ENCODE measurements around the gene CCDC12. TPM values are rescaled to one million over a fixed set of nuclear protein-coding genes. Genes with fewer than 3 reads are reported as not detected.
"Not testable (repeated sequence)": the region's sequence is repeated elsewhere in the genome, so short reads cannot be mapped to it uniquely, and the experiment has no call there.

CCDC12 gene
- total RNA-seq, 1 donor from 2014 or later = 33.0 TPM

DNA sequence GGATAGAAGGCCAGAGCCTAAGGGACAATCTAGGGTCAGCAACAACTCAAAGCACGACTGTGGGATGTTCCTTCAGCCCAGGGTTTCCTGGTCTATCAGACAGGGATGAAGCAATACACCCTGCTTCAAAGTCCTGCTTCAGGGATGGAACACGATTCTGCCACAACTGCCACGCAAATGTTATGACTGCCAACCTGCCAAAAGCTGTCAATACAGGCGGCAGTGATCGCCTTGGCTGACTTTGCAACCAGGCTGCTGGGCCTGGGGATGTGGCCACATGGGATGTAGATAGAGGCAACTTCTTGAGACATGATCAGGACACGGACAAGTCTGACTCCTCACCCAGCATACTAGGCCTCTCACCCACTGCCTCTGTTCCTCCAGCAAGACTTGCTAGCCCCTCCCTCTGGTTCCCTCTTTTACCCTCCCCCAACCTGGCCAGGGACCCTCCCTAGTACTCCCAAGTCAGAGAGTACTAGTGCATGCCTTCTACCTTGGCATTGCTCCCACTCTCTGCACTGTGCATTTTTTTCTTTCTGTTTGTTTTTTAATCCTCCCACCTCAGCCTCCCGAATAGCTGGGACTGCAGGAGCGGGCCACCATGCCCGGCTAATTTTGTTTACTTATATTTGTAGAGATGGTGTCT, 7.6 kb downstream of the CCDC12 start:
- H3K27me3 ChIP-seq (ENCODE audit: control insufficient read depth, insufficient read depth, low read length) = no peaks in the 10 kb centered on the region
- no peak overlapping the region for H3K4me3 ChIP-seq (ENCODE audit: low read depth, low read length)
- H3K36me3 ChIP-seq (ENCODE audit: control insufficient read depth, insufficient read depth, low read length) = no peaks in the 10 kb centered on the region
- DNase-seq (ENCODE audit: low read depth) = no peak
- TF ChIP-seq, protein P1, sequence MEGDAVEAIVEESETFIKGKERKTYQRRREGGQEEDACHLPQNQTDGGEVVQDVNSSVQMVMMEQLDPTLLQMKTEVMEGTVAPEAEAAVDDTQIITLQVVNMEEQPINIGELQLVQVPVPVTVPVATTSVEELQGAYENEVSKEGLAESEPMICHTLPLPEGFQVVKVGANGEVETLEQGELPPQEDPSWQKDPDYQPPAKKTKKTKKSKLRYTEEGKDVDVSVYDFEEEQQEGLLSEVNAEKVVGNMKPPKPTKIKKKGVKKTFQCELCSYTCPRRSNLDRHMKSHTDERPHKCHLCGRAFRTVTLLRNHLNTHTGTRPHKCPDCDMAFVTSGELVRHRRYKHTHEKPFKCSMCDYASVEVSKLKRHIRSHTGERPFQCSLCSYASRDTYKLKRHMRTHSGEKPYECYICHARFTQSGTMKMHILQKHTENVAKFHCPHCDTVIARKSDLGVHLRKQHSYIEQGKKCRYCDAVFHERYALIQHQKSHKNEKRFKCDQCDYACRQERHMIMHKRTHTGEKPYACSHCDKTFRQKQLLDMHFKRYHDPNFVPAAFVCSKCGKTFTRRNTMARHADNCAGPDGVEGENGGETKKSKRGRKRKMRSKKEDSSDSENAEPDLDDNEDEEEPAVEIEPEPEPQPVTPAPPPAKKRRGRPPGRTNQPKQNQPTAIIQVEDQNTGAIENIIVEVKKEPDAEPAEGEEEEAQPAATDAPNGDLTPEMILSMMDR (IDR thresholded peaks at IDR 0.05; ENCODE audit: insufficient read depth, low read length, poor library complexity, severe bottlenecking) = no peak

DNA sequence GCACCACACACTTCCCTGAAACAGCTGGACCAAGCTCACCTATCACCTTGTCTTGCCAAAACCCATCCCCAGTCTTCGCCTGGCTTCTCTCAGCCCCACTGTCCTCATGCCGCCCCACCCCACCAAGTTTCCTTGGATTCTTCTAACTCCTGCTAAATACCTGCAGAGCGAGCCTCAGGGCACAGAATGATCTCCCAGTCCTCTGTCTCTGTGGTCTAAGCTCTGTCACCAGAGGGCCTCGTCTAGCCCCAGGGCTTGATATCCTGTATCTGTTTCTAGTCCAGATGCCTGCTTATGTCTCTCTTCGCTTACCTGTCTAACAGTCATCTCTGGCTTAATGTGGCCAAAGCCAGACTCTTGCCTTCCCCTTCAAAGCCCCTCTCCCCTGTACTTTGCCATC, 9.7 kb downstream of the CCDC12 start:
- no peaks in the 10 kb centered on the region for H3K27me3 ChIP-seq (ENCODE audit: control insufficient read depth, insufficient read depth, low read length)
- H3K4me3 ChIP-seq (ENCODE audit: low read depth, low read length) = no peak overlapping the region
- DNase-seq (ENCODE audit: low read depth) = no peak
- TF ChIP-seq, protein P1 (IDR thresholded peaks at IDR 0.05; ENCODE audit: insufficient read depth, low read length, poor library complexity, severe bottlenecking) = no peak
- no peaks in the 10 kb centered on the region for H3K36me3 ChIP-seq (ENCODE audit: control insufficient read depth, insufficient read depth, low read length)

DNA sequence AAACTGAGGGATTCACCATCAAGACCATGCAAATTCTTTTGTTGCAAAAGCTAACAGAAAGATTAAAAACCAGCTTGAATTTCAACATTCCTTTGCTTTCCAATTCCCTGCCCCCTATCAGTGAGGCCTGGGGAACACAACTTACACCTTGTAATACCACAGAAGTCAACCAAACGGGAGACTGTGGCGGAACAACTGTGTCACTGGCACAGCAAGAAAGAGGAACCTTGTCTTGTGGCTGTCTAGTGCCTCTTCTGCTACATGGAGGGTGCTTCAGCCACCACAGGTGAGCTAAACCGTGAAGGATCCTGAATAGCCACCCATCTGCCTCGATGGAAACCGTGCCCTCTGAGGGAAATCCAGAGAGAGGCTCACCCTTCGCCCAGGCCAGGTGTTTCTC, 11.4 kb downstream of the CCDC12 start:
- Histone ChIP-seq H3K36me3 (ENCODE audit: control insufficient read depth, insufficient read depth, low read length) (no peaks in the 10 kb centered on the region), H3K4me3 (ENCODE audit: low read depth, low read length) (no peak overlapping the region), H3K27me3 (ENCODE audit: control insufficient read depth, insufficient read depth, low read length) (no peaks in the 10 kb centered on the region)
- TF ChIP-seq, protein P1 (IDR thresholded peaks at IDR 0.05; ENCODE audit: insufficient read depth, low read length, poor library complexity, severe bottlenecking) = no peak
- DNase-seq (ENCODE audit: low read depth) = no peak

DNA sequence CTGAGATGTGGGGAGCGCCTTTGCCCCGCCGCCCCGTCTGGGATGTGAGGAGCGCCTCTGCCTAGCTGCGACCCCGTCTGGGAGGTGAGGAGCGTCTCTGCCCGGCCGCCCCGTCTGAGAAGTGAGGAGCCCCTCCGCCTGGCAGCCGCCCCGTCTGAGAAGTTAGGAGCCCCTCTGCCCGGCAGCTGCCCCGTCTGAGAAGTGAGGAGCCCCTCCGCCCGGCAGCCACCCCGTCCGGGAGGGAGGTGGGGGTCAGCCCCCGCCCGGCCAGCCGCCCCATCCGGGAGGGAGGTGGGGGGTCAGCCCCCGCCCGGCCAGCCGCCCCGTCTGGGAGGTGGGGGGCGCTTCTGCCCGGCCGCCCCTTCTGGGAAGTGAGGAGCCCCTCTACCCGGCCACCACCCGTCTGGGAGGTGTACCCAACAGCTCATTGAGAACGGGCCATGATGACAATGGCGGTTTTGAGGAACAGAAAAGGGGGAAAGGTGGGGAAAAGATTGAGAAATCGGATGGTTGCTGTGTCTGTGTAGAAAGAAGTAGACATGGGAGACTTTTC, 12.4 kb downstream of the CCDC12 start:
- H3K4me3 ChIP-seq (ENCODE audit: low read depth, low read length); H3K36me3 ChIP-seq (ENCODE audit: control insufficient read depth, insufficient read depth, low read length); DNase-seq (ENCODE audit: low read depth); H3K27me3 ChIP-seq (ENCODE audit: control insufficient read depth, insufficient read depth, low read length): not testable (repeated sequence)

DNA sequence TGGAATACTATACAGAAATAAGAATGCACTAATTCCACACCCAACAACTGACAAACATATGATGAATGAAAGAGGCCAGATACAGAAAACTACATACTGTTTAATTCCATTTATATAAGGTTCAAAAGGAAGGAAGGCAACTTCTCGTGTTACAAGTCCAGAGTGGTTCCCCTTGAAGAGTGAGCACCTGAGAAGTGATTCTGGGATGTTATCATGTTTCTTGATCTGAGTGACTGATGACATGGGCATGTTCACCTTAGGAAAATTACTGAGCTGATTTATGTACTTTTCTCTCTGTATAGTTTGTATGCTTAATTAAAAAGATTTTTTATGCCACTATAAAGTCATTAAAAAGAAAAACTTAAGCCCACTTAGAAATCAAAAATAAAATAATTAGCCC, 13.6 kb downstream of the CCDC12 start:
- H3K27me3 ChIP-seq (ENCODE audit: control insufficient read depth, insufficient read depth, low read length) = no peaks in the 10 kb centered on the region
- H3K36me3 ChIP-seq (ENCODE audit: control insufficient read depth, insufficient read depth, low read length) = peaks cover 1% of the 10 kb centered on the region
- DNase-seq (ENCODE audit: low read depth) = no peak
- H3K4me3 ChIP-seq (ENCODE audit: low read depth, low read length) = no peak overlapping the region
- TF ChIP-seq, protein P1 (IDR thresholded peaks at IDR 0.05; ENCODE audit: insufficient read depth, low read length, poor library complexity, severe bottlenecking) = no peak

DNA sequence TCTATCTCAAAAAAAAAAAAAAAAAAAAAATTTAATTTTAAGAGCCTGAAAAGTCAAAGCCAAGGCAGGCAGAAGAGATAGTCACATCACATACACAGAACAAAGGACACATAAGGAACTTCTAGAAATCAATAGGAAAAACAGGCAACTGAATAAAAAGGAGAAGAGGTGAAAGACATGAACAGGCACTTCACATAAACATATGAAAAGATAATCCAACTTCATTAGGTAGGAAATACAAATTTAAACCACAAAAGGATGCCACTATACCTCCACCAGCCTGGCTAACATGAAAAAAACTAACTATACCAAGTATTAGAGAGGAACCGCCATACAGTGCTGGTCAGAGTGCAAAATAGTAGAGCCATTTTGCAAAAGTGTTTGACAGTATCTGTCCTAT, 14.1 kb downstream of the CCDC12 start:
- TF ChIP-seq, protein P1 (IDR thresholded peaks at IDR 0.05; ENCODE audit: insufficient read depth, low read length, poor library complexity, severe bottlenecking) = no peak
- Histone ChIP-seq H3K27me3 (ENCODE audit: control insufficient read depth, insufficient read depth, low read length) (no peaks in the 10 kb centered on the region), H3K4me3 (ENCODE audit: low read depth, low read length) (no peak overlapping the region), H3K36me3 (ENCODE audit: control insufficient read depth, insufficient read depth, low read length) (peaks cover 1% of the 10 kb centered on the region)
- DNase-seq (ENCODE audit: low read depth) = no peak

Data from kidney epithelial cell (primary cell).